Progenitor cell of endocrine pancreas (in vitro differentiated cells): ENCODE measurements around the gene SUFU. TPM values are rescaled to one million over a fixed set of nuclear protein-coding genes. Genes with fewer than 3 reads are reported as not detected.

Experiments
- DNase-seq: peaks from one replicate; pipeline ENCODE4 v3.0.0; 2021; ENCODE audit warnings: low spot score; ENCODE audit not compliant: unreplicated experiment
- H3K27ac Mint-ChIP-seq: 2 replicates; pipeline ENCODE4 v1.8.0; 2021; ENCODE audit warnings: mild to moderate bottlenecking, moderate library complexity, mixed read lengths
- H3K27me3 Mint-ChIP-seq: 2 replicates; pipeline ENCODE4 v1.8.0; 2021; ENCODE audit warnings: mixed read lengths
- H3K36me3 Mint-ChIP-seq: 2 replicates; pipeline ENCODE4 v1.8.0; 2022; ENCODE audit warnings: mixed read lengths; ENCODE audit not compliant: insufficient read depth
- H3K4me1 Mint-ChIP-seq: 2 replicates; pipeline ENCODE4 v1.8.0; 2021; ENCODE audit warnings: low read depth, mixed read lengths
- H3K4me3 Mint-ChIP-seq: 2 replicates; pipeline ENCODE4 v1.8.0; 2021; ENCODE audit warnings: low read depth, mild to moderate bottlenecking, moderate library complexity, mixed read lengths
- H3K9me3 Mint-ChIP-seq: 2 replicates; pipeline ENCODE4 v1.8.0; 2021; ENCODE audit warnings: low read depth, mixed read lengths
- total RNA-seq: library from RNA; stranded (reverse); gene quantifications from 2 replicates; pipeline ENCODE4 v1.2.1, GENCODE V29; 2021
- TF ChIP-seq, protein P1 (sequence below): fragments of 200-600 bp; sonication (generic); IDR thresholded peaks from one replicate; pipeline ENCODE4 v1.5.0; 2021; ENCODE audit warnings: antibody characterized with exemption, mild to moderate bottlenecking; ENCODE audit not compliant: unreplicated experiment

Gene SUFU
- total RNA-seq, 1 donor from 2014 or later = 25.8 TPM

DNA sequence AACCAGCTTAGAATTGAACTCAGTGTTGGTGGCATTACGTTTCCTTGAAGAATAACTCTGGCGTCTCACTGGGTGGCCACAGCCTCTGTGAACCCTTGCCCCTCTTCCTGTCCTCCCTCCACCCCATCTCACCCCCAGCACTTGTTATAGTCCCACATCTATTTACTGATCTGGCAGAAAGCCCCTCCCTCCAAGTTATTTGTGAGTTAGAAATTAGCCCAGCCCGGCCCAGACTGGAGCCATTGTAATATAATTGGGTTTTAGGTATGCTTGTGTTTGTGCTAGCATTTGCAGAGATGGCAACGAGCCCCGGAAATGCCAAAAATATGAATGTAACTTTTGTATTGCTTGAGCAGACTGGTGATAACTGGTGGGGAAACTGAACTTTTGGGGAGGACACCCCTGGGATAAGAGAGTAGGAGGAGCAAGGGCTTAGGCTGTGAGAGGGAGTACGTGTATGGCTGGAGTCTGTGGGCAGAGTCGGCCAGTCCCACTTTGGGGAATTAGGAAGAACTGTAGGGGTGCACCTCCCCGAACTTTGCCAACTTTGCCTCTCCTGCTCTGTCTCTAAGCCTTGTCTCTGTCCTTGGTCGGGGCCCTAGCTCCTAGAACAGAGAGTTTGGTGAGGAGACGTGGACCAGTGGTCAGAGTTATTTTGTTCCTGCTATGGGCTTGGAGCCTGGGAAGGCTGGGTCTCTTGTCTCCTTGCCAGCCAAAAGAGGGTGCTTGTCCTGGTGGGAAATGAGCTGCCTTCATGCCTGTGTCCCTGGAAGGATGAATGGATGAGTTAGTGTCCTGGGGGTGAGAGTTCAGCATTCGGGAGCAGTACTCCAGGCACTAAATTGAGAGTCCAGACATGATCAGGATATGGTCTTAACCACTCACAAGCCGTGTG is 121.2 kb downstream of the SUFU start:
- H3K4me1 Mint-ChIP-seq = peaks cover 31% of the 10 kb centered on the region
- TF ChIP-seq, protein P1, sequence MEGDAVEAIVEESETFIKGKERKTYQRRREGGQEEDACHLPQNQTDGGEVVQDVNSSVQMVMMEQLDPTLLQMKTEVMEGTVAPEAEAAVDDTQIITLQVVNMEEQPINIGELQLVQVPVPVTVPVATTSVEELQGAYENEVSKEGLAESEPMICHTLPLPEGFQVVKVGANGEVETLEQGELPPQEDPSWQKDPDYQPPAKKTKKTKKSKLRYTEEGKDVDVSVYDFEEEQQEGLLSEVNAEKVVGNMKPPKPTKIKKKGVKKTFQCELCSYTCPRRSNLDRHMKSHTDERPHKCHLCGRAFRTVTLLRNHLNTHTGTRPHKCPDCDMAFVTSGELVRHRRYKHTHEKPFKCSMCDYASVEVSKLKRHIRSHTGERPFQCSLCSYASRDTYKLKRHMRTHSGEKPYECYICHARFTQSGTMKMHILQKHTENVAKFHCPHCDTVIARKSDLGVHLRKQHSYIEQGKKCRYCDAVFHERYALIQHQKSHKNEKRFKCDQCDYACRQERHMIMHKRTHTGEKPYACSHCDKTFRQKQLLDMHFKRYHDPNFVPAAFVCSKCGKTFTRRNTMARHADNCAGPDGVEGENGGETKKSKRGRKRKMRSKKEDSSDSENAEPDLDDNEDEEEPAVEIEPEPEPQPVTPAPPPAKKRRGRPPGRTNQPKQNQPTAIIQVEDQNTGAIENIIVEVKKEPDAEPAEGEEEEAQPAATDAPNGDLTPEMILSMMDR = no peak
- H3K9me3 Mint-ChIP-seq = no peaks in the 10 kb centered on the region
- no peak overlapping the region for H3K4me3 Mint-ChIP-seq
- no peaks in the 10 kb centered on the region for H3K27me3 Mint-ChIP-seq
- no peak for DNase-seq
- H3K36me3 Mint-ChIP-seq = peaks cover 3% of the 10 kb centered on the region
- H3K27ac Mint-ChIP-seq = peak overlapping the region; percentile 43

DNA sequence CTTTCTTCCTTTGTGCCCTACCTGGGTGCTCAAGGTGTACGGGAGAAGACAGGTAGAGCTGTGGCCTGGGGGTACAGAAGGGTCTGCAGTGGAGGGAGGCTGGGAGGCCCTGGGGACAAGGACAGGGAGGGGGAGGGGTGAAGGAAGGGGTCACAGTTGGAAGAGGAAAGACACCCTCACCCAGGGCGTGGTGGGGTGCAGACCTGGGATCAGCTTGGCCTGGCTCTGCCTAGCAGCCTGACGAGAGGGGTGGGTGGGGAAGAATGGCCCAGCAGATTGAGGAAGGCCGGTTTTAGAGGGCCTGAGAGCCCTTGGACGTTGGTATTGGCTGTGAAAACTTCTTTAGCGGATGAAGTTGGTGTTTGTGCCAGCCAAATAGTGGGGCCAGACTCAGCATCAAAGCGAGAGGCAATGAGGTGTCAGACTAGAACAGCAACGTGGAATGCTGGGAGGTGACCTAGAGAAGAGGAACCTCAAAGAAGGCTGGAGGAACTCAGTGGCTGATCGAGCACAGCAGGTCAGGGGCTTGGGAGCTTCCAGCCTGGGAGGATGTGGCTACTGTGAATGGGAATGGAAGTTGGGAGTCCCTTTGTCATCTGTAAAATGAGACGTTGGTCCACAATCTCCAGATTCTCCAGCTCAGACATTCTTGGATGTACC is 122.4 kb downstream of the SUFU start:
- H3K27me3 Mint-ChIP-seq = no peaks in the 10 kb centered on the region
- H3K4me1 Mint-ChIP-seq = peaks cover 31% of the 10 kb centered on the region
- H3K9me3 Mint-ChIP-seq = no peaks in the 10 kb centered on the region
- DNase-seq = no peak
- no peak overlapping the region for H3K4me3 Mint-ChIP-seq
- H3K36me3 Mint-ChIP-seq = peaks cover 7% of the 10 kb centered on the region
- peak overlapping the region; percentile 62 for H3K27ac Mint-ChIP-seq
- TF ChIP-seq, protein P1 = no peak

DNA sequence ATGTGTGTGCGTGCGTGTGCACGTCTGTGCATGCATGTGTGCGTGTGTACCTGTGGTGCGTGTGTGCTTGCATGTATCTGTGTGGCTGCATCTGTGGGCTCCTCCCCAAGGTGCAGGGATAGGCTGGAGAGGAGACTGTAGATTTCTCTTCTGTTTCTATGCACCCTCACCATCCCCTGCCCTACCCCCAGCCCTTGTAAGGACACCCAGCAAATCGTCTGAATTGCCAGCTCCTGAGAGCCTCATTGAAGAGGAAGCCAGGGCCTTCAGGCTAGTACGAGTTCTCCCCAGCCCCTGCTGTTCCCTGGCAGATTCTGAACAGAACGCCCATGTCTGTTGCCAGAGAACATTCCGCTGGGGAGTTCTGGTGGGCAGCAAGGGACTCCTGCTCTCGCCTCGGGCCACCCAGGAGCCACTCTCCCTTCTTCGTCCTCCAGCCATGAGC is 123.5 kb downstream of the SUFU start:
- no peak for DNase-seq
- Mint-ChIP-seq H3K27ac (peak overlapping the region; percentile 93), H3K27me3 (no peaks in the 10 kb centered on the region), H3K9me3 (no peaks in the 10 kb centered on the region), H3K4me1 (peaks cover 28% of the 10 kb centered on the region), H3K36me3 (peaks cover 8% of the 10 kb centered on the region), H3K4me3 (no peak overlapping the region)
- TF ChIP-seq, protein P1 = no peak

DNA sequence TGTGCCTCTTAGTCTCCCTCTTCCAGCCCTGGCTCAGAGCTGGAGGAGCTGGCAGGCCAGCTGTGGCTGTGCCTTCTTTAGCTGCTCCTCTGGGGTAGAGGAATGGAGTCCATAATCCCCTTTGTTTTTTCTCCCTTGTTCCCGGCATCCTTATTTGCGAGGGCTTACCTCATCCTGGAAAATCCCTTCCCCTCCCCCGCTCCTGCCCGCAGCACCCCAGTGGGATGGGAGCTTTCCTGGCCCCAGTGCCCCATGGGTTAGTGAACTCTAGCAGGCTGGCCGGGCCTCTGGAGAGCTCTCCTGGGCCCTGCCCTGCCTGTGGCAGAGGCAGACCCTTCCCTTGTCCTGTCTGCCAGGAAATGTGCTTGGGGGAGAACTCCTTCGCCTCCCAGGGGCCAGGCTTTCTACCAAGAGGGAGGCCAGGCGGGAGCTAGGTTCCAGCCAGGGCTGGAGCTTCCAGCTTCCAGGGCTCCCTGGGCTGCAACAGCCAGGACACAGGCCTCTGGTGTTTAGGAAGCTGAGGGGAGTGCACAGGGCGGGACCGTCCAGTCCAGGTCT is 124.0 kb downstream of the SUFU start:
- Mint-ChIP-seq H3K36me3 (peaks cover 8% of the 10 kb centered on the region), H3K4me1 (peaks cover 28% of the 10 kb centered on the region), H3K27me3 (no peaks in the 10 kb centered on the region), H3K9me3 (no peaks in the 10 kb centered on the region), H3K27ac (peak overlapping the region; percentile 93), H3K4me3 (no peak overlapping the region)
- DNase-seq = no peak
- TF ChIP-seq, protein P1 = no peak

DNA sequence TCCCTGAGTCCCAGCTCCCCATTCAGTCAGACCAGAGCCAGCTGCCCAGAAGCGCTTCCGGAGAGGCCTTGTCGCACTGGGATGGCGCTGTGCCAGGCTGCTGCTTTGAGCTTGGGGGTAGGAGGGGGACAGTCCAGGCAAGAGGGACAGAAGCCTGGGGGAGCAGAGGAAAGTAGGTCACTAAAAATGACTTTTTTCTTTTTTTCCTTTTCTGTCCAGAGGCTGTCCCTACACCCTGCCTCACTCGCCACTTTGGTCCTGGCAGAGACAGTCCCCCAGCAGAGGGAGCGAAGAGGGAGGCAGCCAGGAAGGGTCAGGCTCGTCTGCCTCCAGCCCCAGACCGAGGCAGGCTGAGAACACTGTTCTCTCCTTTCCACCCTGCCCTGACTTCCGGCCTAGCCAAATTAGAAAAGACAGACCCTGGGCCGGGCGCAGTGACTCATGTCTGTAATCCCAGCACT is 124.7 kb downstream of the SUFU start:
- no peaks in the 10 kb centered on the region for H3K9me3 Mint-ChIP-seq
- TF ChIP-seq, protein P1 = no peak
- DNase-seq = no peak
- H3K4me3 Mint-ChIP-seq = no peak overlapping the region
- H3K36me3 Mint-ChIP-seq = peaks cover 8% of the 10 kb centered on the region
- H3K27me3 Mint-ChIP-seq = no peaks in the 10 kb centered on the region
- peaks cover 28% of the 10 kb centered on the region for H3K4me1 Mint-ChIP-seq
- H3K27ac Mint-ChIP-seq = peak overlapping the region; percentile 20
